NB4 (cell line): ENCODE results near the gene TBC1D14.

Experiments
- DNase-seq: peaks from one replicate; pipeline ENCODE4 v3.0.0; 2010; ENCODE audit warnings: low read depth
- H3K4me3 ChIP-seq: one replicate; pipeline ENCODE4 v1.5.1; 2011; ENCODE audit warnings: mild to moderate bottlenecking, low read depth, low read length, moderate library complexity
- CTCF ChIP-seq: IDR thresholded peaks from one replicate; pipeline ENCODE4 v1.5.1; 2012; ENCODE audit warnings: low read depth, low read length
- MAX ChIP-seq: IDR thresholded peaks from 2 replicates; pipeline ENCODE4 v1.6.1; 2011; ENCODE audit warnings: low read depth, low read length
- MYC ChIP-seq: IDR thresholded peaks from 2 replicates; pipeline ENCODE4 v1.6.1; 2011; ENCODE audit warnings: low read depth, low read length
- POLR2A ChIP-seq: IDR thresholded peaks from 2 replicates; pipeline ENCODE4 v1.6.1; 2011; ENCODE audit warnings: mild to moderate bottlenecking; ENCODE audit not compliant: insufficient read length; ENCODE audit errors: extremely low read depth

The TBC1D14 gene

GRCh38 chr4:6942238-6942800 lies 32.7 kb downstream of the TBC1D14 start:
- H3K4me3 ChIP-seq, result no peak overlapping the region
- TF ChIP-seq MAX (peak; percentile 54; the same call in 1 of the 2 replicates), CTCF (no peak)

GRCh38 chr4:6943012-6943884 lies 33.6 kb downstream of the TBC1D14 start:
- TF ChIP-seq MAX (no peak), CTCF (no peak)
- H3K4me3 ChIP-seq, result no peak overlapping the region
- DNase-seq, result no peak

More at GRCh38 chr4:6942238-6942800, 32.7 kb downstream of the TBC1D14 start:
- DNase-seq, result peak; percentile 94

GRCh38 chr4:6943885-6944225 lies 34.2 kb downstream of the TBC1D14 start:
- DNase-seq, result no peak
- H3K4me3 ChIP-seq, result no peak overlapping the region
- no peak for TF ChIP-seq POLR2A
- no peak for TF ChIP-seq MYC
- no peak for TF ChIP-seq CTCF
- TF ChIP-seq MAX, result no peak

GRCh38 chr4:6944301-6945051 lies 34.9 kb downstream of the TBC1D14 start:
- no peak for DNase-seq
- no peak overlapping the region for H3K4me3 ChIP-seq
- TF ChIP-seq MAX (no peak), CTCF (no peak), MYC (no peak), POLR2A (no peak)

GRCh38 chr4:6945052-6945409 lies 35.4 kb downstream of the TBC1D14 start:
- no peak for DNase-seq
- no peak overlapping the region for H3K4me3 ChIP-seq
- no peak for TF ChIP-seq MYC
- no peak for TF ChIP-seq MAX
- TF ChIP-seq CTCF, result no peak
- TF ChIP-seq POLR2A, result no peak
